Glutamatergic neuron (in vitro differentiated cells): ENCODE data around the gene PABPC1L. TPM values are rescaled to one million over a fixed set of nuclear protein-coding genes. Genes with fewer than 3 reads are reported as not detected.
A peak's percentile ranks its signal among the peaks of the same experiment; 100 is the strongest.
"Not testable (repeated sequence)": the region's sequence is repeated elsewhere in the genome, so short reads cannot be mapped to it uniquely, and the experiment has no call there.

ENCODE experiments used
- DNase-seq: peaks from one replicate; pipeline ENCODE4 v3.0.0; 2022
- H3K27ac Mint-ChIP-seq: one replicate; pipeline ENCODE4 v1.8.0; 2020; ENCODE audit warnings: mild to moderate bottlenecking, mixed read lengths, inconsistent platforms; ENCODE audit not compliant: unreplicated experiment
- H3K27me3 Mint-ChIP-seq: one replicate; pipeline ENCODE4 v1.8.0; 2020; ENCODE audit warnings: mild to moderate bottlenecking, moderate library complexity, mixed read lengths, inconsistent platforms; ENCODE audit not compliant: unreplicated experiment
- H3K36me3 Mint-ChIP-seq: one replicate; pipeline ENCODE4 v1.8.0; 2020; ENCODE audit warnings: mild to moderate bottlenecking, mixed read lengths, inconsistent platforms; ENCODE audit not compliant: unreplicated experiment
- H3K4me1 Mint-ChIP-seq: one replicate; pipeline ENCODE4 v1.8.0; 2020; ENCODE audit warnings: mild to moderate bottlenecking, low read depth, mixed read lengths, inconsistent platforms; ENCODE audit not compliant: unreplicated experiment
- H3K4me3 Mint-ChIP-seq: one replicate; pipeline ENCODE4 v1.8.0; 2020; ENCODE audit warnings: mild to moderate bottlenecking, mixed read lengths, inconsistent platforms; ENCODE audit not compliant: unreplicated experiment
- H3K9me3 Mint-ChIP-seq: one replicate; pipeline ENCODE4 v1.8.0; 2020; ENCODE audit warnings: mild to moderate bottlenecking, moderate library complexity, mixed read lengths, inconsistent platforms; ENCODE audit not compliant: unreplicated experiment
- CTCF ChIP-seq: fragments of 200-600 bp; sonication (generic); IDR thresholded peaks from one replicate; pipeline ENCODE4 v1.5.0; 2021; ENCODE audit not compliant: partially characterized antibody, unreplicated experiment
- long read RNA-seq: library from polyadenylated mRNA; unstranded; transcript quantifications from one replicate; pipeline ENCODE4 v2.0.0, GENCODE V29; 2020; ENCODE audit not compliant: unreplicated experiment
- total RNA-seq: library from RNA; stranded (reverse); fragmentation: NEBNext Ultra II Directional; extraction: Animal tissue kit (Norgen Biotek cat#: 25700); gene quantifications from one replicate; pipeline ENCODE4 v1.2.1, GENCODE V29; 2021; ENCODE audit not compliant: unreplicated experiment

Gene PABPC1L
- total RNA-seq = 27.7 TPM
- long read RNA-seq, partial matches to known transcripts = 1 of 2 reads
- long read RNA-seq, other reads (novel, unspliced or antisense) = 1 of 2 reads

GRCh38 chr20:44909872-44910689 is at the start of gene PABPC1L:
PABPC1L (plus strand) TSS chr20:44910060; CDS start chr20:44910144, 84 bp downstream.
- H3K36me3 Mint-ChIP-seq = no peaks in the 10 kb centered on the region
- H3K27me3 Mint-ChIP-seq = peaks cover 2% of the 10 kb centered on the region
- H3K27ac Mint-ChIP-seq = peak within 1 kb of the TSS; percentile 74
- peak within 1 kb of the TSS; percentile 85 for H3K4me3 Mint-ChIP-seq
- no peaks in the 10 kb centered on the region for H3K9me3 Mint-ChIP-seq
- TF ChIP-seq CTCF = no peak
- peaks cover 17% of the 10 kb centered on the region for H3K4me1 Mint-ChIP-seq
- DNase-seq = peak; percentile 57

GRCh38 chr20:44861531-44862006 is 48.3 kb upstream of the PABPC1L start:
- H3K27ac Mint-ChIP-seq = no peak overlapping the region
- no peak for DNase-seq
- no peaks in the 10 kb centered on the region for H3K36me3 Mint-ChIP-seq
- H3K4me3 Mint-ChIP-seq = no peak overlapping the region
- TF ChIP-seq CTCF = no peak
- peaks cover 1% of the 10 kb centered on the region for H3K9me3 Mint-ChIP-seq
- peaks cover 6% of the 10 kb centered on the region for H3K4me1 Mint-ChIP-seq
- H3K27me3 Mint-ChIP-seq = peaks cover 5% of the 10 kb centered on the region

- no peak for DNase-seq
- Mint-ChIP-seq H3K9me3 (peaks cover 1% of the 10 kb centered on the region), H3K36me3 (no peaks in the 10 kb centered on the region), H3K27me3 (peaks cover 4% of the 10 kb centered on the region), H3K4me3 (no peak overlapping the region), H3K27ac (no peak overlapping the region), H3K4me1 (peaks cover 6% of the 10 kb centered on the region)
- TF ChIP-seq CTCF = no peak
Measured at GRCh38 chr20:44862286-44862685, 47.6 kb upstream of the PABPC1L start.

GRCh38 chr20:44863365-44864084 is 46.3 kb upstream of the PABPC1L start:
- H3K4me1 Mint-ChIP-seq, H3K27me3 Mint-ChIP-seq, H3K36me3 Mint-ChIP-seq, H3K9me3 Mint-ChIP-seq, H3K27ac Mint-ChIP-seq, H3K4me3 Mint-ChIP-seq, DNase-seq: not testable (repeated sequence)

- not testable (repeated sequence) for H3K4me1 Mint-ChIP-seq, H3K36me3 Mint-ChIP-seq, H3K9me3 Mint-ChIP-seq, H3K27me3 Mint-ChIP-seq, DNase-seq, H3K4me3 Mint-ChIP-seq, H3K27ac Mint-ChIP-seq
Measured at GRCh38 chr20:44864493-44864892, 45.4 kb upstream of the PABPC1L start.
